Omental fat pad (tissue), 4 donors: Measurements from ENCODE around the gene KRT76. TPM values are rescaled to one million over a fixed set of nuclear protein-coding genes. Genes with fewer than 3 reads are reported as not detected.

Experiments
- ATAC-seq: fragments of 150-250 bp; one replicate; pipeline ENCODE4 v1.9.1; 2016; ENCODE audit warnings: mild to moderate bottlenecking, moderate library complexity; ENCODE audit not compliant: low FRiP score
- DNase-seq: peaks from one replicate; pipeline ENCODE4 v3.0.0-alpha.2; 2019; ENCODE audit warnings: low spot score
- small RNA-seq: library from RNA; depleted of rRNA; stranded (forward); fragments of <200 nt; gene quantifications from one replicate; pipeline ENCODE3, GENCODE V24; 2016
- total RNA-seq, 4 donors: library from RNA; depleted of rRNA; stranded (reverse); fragments of >200 nt; gene quantifications; one replicate each; pipeline ENCODE4 v1.1.0, GENCODE V29; 2016
- TF ChIP-seq, protein P1 (sequence below), 3 donors: fragments of 450-650 bp; IDR thresholded peaks; one replicate each; pipeline ENCODE4 v1.5.1; 2016 to 2017; ENCODE audit warnings: antibody characterized with exemption in 3 of 3, mild to moderate bottlenecking in 3 of 3, moderate library complexity in 2 of 3

The KRT76 gene
- total RNA-seq, 4 donors from 2014 or later: not detected

- DNase-seq: no peak
These were observed 54.5 kb downstream of the KRT76 start for GRCh38 chr12:52722680-52723079.

GRCh38 chr12:52721838-52722470 lies 55.2 kb downstream of the KRT76 start:
- DNase-seq (no peak), ATAC-seq (no peak)
- TF ChIP-seq, protein P1, sequence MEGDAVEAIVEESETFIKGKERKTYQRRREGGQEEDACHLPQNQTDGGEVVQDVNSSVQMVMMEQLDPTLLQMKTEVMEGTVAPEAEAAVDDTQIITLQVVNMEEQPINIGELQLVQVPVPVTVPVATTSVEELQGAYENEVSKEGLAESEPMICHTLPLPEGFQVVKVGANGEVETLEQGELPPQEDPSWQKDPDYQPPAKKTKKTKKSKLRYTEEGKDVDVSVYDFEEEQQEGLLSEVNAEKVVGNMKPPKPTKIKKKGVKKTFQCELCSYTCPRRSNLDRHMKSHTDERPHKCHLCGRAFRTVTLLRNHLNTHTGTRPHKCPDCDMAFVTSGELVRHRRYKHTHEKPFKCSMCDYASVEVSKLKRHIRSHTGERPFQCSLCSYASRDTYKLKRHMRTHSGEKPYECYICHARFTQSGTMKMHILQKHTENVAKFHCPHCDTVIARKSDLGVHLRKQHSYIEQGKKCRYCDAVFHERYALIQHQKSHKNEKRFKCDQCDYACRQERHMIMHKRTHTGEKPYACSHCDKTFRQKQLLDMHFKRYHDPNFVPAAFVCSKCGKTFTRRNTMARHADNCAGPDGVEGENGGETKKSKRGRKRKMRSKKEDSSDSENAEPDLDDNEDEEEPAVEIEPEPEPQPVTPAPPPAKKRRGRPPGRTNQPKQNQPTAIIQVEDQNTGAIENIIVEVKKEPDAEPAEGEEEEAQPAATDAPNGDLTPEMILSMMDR (IDR thresholded peaks at IDR 0.05): no peak

More at GRCh38 chr12:52722680-52723079, 54.5 kb downstream of the KRT76 start:
- ATAC-seq: no peak
- TF ChIP-seq, protein P1 (IDR thresholded peaks at IDR 0.05): no peak

GRCh38 chr12:52720365-52720886 lies 56.7 kb downstream of the KRT76 start:
- ATAC-seq: no peak
- no peak for DNase-seq
- TF ChIP-seq, protein P1 (IDR thresholded peaks at IDR 0.05): no peak

Small RNAs within 50 kb of the gene (small RNA-seq; reads per million reads assigned to genes)
- gene AC107016.2: not detected

Other genes with a start within 250 kb of the KRT76 start
- gene KRT71, start 224.2 kb downstream of the KRT76 start, total RNA-seq: not detected
- not detected for gene KRT74, start 203.5 kb downstream of the KRT76 start, total RNA-seq
- gene KRT72, start 175.9 kb downstream of the KRT76 start, total RNA-seq: under 1 TPM in 1 of 4 donors, not detected in 3; 0.31 TPM
- gene KRT73, start 158.8 kb downstream of the KRT76 start, total RNA-seq: not detected
- gene KRT2, start 125.1 kb downstream of the KRT76 start, total RNA-seq: not detected
- under 1 TPM in 1 of 4 donors, not detected in 3; 0.47 TPM for gene KRT1, start 96.9 kb downstream of the KRT76 start, total RNA-seq
- not detected for gene KRT77, start 73.8 kb downstream of the KRT76 start, total RNA-seq
- not detected for gene KRT3, start 18.8 kb upstream of the KRT76 start, total RNA-seq
- not detected for gene KRT4, start 36.8 kb upstream of the KRT76 start, total RNA-seq
- 1 to 10 TPM in 2 of 4 donors, under 1 TPM in 1, not detected in 1; 0.46 to 2.8 (median 1.7) TPM for gene KRT79, start 57.0 kb upstream of the KRT76 start, total RNA-seq
- gene KRT78, start 71.6 kb upstream of the KRT76 start, total RNA-seq: 1 to 10 TPM in 1 of 4 donors, not detected in 3; 1.9 TPM
- 1,000 to 10,000 TPM in 1 of 4 donors, 100 to 1,000 TPM in 2, 10 to 100 TPM in 1; 92.8 to 1,088 (median 251) TPM for gene KRT8, start 127.7 kb upstream of the KRT76 start, total RNA-seq
- 1,000 to 10,000 TPM in 1 of 4 donors, 100 to 1,000 TPM in 2, 10 to 100 TPM in 1; 12.1 to 2,005 (median 376) TPM for gene KRT18, start 171.8 kb upstream of the KRT76 start, total RNA-seq
- gene EIF4B, start 229.1 kb upstream of the KRT76 start, total RNA-seq: 100 to 1,000 TPM; 449 to 633 (median 553) TPM